Measurements from ENCODE around the gene MTPN. TPM values are rescaled to one million over a fixed set of nuclear protein-coding genes. Genes with fewer than 3 reads are reported as not detected.

MTPN gene
- total RNA-seq, 1 donor from 2014 or later = 90.6 TPM

GRCh38 chr7:135981958-135982646 lies 4.9 kb upstream of the MTPN start:
- no peak for TF ChIP-seq CTCF (IDR thresholded peaks at IDR 0.05; ENCODE audit: insufficient read depth, low read length, severe bottlenecking)
- no peaks in the 10 kb centered on the region for H3K27me3 ChIP-seq (ENCODE audit: control insufficient read depth, insufficient read depth, low read length)
- DNase-seq (ENCODE audit: low read depth) (no peak), FAIRE-seq (no peak)
- no peak overlapping the region for H3K4me3 ChIP-seq (ENCODE audit: low read depth, low read length)
- no peaks in the 10 kb centered on the region for H3K36me3 ChIP-seq (ENCODE audit: control insufficient read depth, insufficient read depth, low read length)

GRCh38 chr7:135980665-135981180 lies 3.6 kb upstream of the MTPN start:
- no peak overlapping the region for H3K4me3 ChIP-seq (ENCODE audit: low read depth, low read length)
- no peaks in the 10 kb centered on the region for H3K27me3 ChIP-seq (ENCODE audit: control insufficient read depth, insufficient read depth, low read length)
- TF ChIP-seq CTCF (IDR thresholded peaks at IDR 0.05; ENCODE audit: insufficient read depth, low read length, severe bottlenecking) = no peak
- no peaks in the 10 kb centered on the region for H3K36me3 ChIP-seq (ENCODE audit: control insufficient read depth, insufficient read depth, low read length)
- DNase-seq (ENCODE audit: low read depth) (peak; percentile 83), FAIRE-seq (no peak)

- FAIRE-seq (no peak), DNase-seq (ENCODE audit: low read depth) (peak; percentile 71)
- Histone ChIP-seq H3K27me3 (ENCODE audit: control insufficient read depth, insufficient read depth, low read length) (no peaks in the 10 kb centered on the region), H3K36me3 (ENCODE audit: control insufficient read depth, insufficient read depth, low read length) (no peaks in the 10 kb centered on the region), H3K4me3 (ENCODE audit: low read depth, low read length) (no peak overlapping the region)
- TF ChIP-seq CTCF (IDR thresholded peaks at IDR 0.05; ENCODE audit: insufficient read depth, low read length, severe bottlenecking) = no peak
These were observed 2.9 kb upstream of the MTPN start for GRCh38 chr7:135980012-135980551.

DNA sequence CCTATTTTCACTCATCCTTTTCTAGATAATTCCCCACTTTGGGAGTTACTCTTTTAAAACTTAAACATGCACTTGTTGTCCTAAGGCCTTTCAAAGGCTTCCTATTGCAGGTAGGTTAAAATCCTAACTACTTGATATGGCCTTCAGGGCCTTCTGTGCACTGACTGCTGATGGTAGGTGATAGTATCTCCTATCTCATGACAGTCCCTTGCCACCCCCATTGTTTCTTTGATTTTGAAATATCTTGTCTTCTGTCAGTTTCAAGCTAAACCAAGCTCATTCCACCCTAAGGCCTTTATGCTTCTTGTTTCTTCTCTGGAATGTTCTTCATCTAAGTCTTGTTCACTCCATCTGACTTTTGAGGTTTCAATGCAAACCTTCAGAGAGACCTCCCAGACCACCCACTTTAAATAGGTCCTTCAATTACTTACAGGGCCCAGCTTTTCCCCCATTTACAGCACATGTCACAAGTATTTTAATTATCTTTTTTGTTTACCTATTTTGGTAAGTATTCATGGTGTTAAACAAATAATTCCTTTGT lies 2.4 kb upstream of the MTPN start:
- Histone ChIP-seq H3K27me3 (ENCODE audit: control insufficient read depth, insufficient read depth, low read length) (no peaks in the 10 kb centered on the region), H3K36me3 (ENCODE audit: control insufficient read depth, insufficient read depth, low read length) (no peaks in the 10 kb centered on the region)
- FAIRE-seq = no peak

GRCh38 chr7:135978624-135979023 lies 1.5 kb upstream of the MTPN start:
- FAIRE-seq (no peak), DNase-seq (ENCODE audit: low read depth) (no peak)
- TF ChIP-seq CTCF (IDR thresholded peaks at IDR 0.05; ENCODE audit: insufficient read depth, low read length, severe bottlenecking) = no peak
- Histone ChIP-seq H3K4me3 (ENCODE audit: low read depth, low read length) (no peak overlapping the region), H3K27me3 (ENCODE audit: control insufficient read depth, insufficient read depth, low read length) (no peaks in the 10 kb centered on the region), H3K36me3 (ENCODE audit: control insufficient read depth, insufficient read depth, low read length) (peaks cover 2% of the 10 kb centered on the region)

More for the DNA sequence above, 2.4 kb upstream of the MTPN start:
- DNase-seq (ENCODE audit: low read depth) = no peak
- no peak overlapping the region for H3K4me3 ChIP-seq (ENCODE audit: low read depth, low read length)
- no peak for TF ChIP-seq CTCF (IDR thresholded peaks at IDR 0.05; ENCODE audit: insufficient read depth, low read length, severe bottlenecking)
